GM18909 (cell line): ENCODE measurements around the gene ITM2C.

Source experiments
- ATAC-seq: cut with Tn5 transposase; IDR thresholded peaks from one replicate; pipeline ENCODE4 v1.9.1; 2021; ENCODE audit warnings: mild to moderate bottlenecking; ENCODE audit not compliant: unreplicated experiment, poor library complexity

The ITM2C gene

GRCh38 chr2:230920167-230920566, 55.4 kb downstream of the ITM2C start:
- ATAC-seq, result no peak

GRCh38 chr2:230921806-230922595, 57.3 kb downstream of the ITM2C start:
- ATAC-seq, result no peak

GRCh38 chr2:230922951-230923717, 58.4 kb downstream of the ITM2C start:
- no peak for ATAC-seq

GRCh38 chr2:230924092-230924469, 59.3 kb downstream of the ITM2C start:
- no peak for ATAC-seq

DNA sequence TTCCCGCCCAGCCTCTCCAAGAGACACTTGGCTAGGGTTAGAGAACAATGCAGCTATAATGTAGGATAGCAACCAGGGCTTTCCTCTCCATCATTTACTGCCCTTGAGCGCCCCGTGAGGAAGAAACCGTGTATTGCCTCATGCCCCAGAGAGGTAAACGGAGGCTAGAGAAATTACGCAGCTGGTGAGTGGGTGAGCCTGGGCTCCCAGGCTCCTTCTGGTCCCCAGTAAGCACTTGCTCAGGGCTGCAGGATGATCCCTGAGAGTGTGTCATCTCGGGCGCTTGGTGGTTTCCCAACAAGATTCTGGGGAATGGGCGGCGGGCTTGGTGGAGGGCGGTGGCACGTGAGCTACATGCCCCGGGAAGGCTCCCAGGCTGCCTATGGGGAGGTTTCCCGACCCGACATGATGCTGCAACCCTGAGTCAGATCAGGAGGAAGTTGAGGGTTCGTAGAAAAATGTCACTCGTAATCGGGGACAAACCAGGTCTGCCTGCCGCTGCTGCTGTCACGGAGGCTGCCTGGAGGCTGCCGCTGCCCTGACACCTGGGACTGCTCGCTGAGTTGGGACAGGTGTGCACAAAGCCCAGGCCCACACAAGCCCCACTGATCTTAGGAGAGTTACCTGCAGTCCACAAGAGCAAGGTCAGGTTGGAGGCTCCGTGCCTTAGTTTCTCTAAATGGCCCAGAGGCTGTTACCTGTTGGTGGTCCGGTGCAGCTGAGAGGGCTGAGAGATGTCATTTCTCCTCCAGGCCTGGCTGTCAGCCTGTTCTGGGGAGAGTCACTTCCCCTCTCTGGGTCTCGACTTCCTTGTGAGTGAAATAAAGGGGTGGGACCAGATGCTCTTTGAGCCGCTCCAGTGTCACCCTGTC, 60.0 kb downstream of the ITM2C start, which contains the start of gene GPR55:
GPR55 (minus strand) TSS at position 773 of the 872 bp plus-strand sequence. CDS start 14,280 bp downstream, outside the sequence.
- ATAC-seq, result peak; percentile 51

DNA sequence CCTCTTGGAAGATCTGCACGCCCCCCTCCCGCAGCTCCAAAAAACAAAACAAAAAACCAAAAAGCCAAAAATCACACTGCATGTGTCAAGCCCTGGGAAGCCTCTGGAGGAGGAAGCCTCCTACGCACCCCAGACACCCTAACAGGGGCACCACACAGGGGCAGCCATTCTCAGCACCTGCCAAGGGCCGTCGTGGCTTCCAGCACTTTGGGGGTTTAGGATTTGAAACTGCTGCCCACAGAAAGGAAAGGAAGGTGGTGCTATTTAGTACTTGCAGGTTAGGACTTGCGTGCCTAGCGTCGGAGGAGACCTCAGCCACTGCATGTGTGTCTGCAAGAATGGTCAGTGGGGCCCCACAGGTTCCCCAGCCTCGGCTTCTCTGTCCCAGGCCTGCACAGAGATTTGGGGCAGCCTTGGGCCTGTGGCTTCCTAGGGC, 60.7 kb downstream of the ITM2C start:
- ATAC-seq, result peak; percentile 31

- peak; percentile 33 for ATAC-seq
These were observed 61.4 kb downstream of the ITM2C start for GRCh38 chr2:230925879-230926765.

DNA sequence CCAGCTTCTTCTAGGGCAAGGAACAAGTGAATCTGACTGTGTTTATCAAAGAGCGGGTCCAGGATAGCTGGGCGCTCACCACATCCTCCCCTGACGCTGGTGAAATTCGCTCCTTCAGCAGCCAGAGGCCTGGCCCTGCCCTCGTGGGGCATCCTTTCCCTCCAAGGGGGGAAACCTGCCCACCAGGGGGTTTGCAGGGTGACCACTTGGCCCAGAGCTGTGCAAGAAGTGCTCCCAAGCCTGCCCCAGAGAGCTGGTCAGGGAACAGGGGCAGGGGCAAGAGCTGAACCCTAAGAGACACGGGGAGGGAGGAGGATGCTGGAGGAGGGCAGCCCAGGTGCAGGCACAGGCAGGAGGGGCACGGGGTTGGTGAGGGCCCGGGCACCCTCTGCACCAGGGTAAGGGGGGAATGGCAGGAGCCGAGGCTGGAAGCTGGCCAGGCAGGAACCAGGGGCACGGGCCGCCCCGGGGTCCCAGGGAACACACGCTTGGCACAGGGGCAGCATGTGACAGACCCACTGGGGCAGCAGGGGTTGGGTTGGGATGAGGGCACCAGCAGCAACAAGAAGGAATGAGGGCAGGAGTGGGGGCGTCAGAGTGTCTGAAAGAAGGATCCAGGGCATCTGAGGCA, 63.1 kb downstream of the ITM2C start:
- ATAC-seq, result no peak
